DND-41 (cell line): Measurements from ENCODE around the gene PIK3AP1.

Source experiments
- ATAC-seq: fragments of 200-7000 bp; cut with Tn5 transposase; 3 replicates; pipeline ENCODE4 v1.9.1; 2021; ENCODE audit warnings: low read depth; ENCODE audit not compliant: insufficient read depth
- DNase-seq: peaks from one replicate; pipeline ENCODE4 v3.0.0-alpha.2; 2020
- H2AFZ ChIP-seq: 2 replicates; pipeline ENCODE4 v1.6.0; 2012; ENCODE audit warnings: low read depth, low read length
- H3K27ac ChIP-seq: 2 replicates; pipeline ENCODE4 v1.5.1; 2012; ENCODE audit warnings: low read length, inconsistent platforms
- H3K27me3 ChIP-seq: fragments of 200-600 bp; sonication (generic); 2 replicates; pipeline ENCODE4 v1.6.0; 2012; ENCODE audit warnings: low read length, mild to moderate bottlenecking, inconsistent platforms; ENCODE audit not compliant: insufficient read depth, poor library complexity
- H3K36me3 ChIP-seq: 2 replicates; pipeline ENCODE4 v1.5.1; 2012; ENCODE audit warnings: low read length, inconsistent platforms; ENCODE audit not compliant: insufficient read depth
- H3K4me1 ChIP-seq: 2 replicates; pipeline ENCODE4 v1.5.1; 2012; ENCODE audit warnings: mild to moderate bottlenecking, low read length; ENCODE audit not compliant: insufficient read depth
- H3K4me2 ChIP-seq: 2 replicates; pipeline ENCODE4 v1.6.0; 2012; ENCODE audit warnings: mild to moderate bottlenecking, moderate library complexity, low read length, inconsistent platforms; ENCODE audit not compliant: insufficient read depth
- H3K4me3 ChIP-seq, 2 experiments: fragments of 200-600 bp in 1 of 2; shearing (Covaris generic) in 1 of 2; 2 replicates each; pipeline ENCODE4 v1.5.1; 2012 to 2016; ENCODE audit warnings: inconsistent platforms in 2 of 2, low read length in 2 of 2, mild to moderate bottlenecking in 2 of 2, low read depth in 1 of 2, moderate library complexity in 1 of 2
- H3K79me2 ChIP-seq: 2 replicates; pipeline ENCODE4 v1.6.0; 2012; ENCODE audit warnings: low read length, inconsistent platforms; ENCODE audit not compliant: insufficient read depth
- H3K9ac ChIP-seq: 2 replicates; pipeline ENCODE4 v1.6.0; 2012; ENCODE audit warnings: low read depth, mild to moderate bottlenecking, inconsistent platforms, low read length, moderate library complexity
- H3K9me3 ChIP-seq: 2 replicates; pipeline ENCODE4 v1.5.1; 2012; ENCODE audit warnings: low read length, moderate library complexity, mild to moderate bottlenecking, inconsistent platforms; ENCODE audit not compliant: insufficient read depth, severe bottlenecking
- H4K20me1 ChIP-seq: 2 replicates; pipeline ENCODE4 v1.6.0; 2012; ENCODE audit warnings: low read length; ENCODE audit not compliant: insufficient read depth
- CTCF ChIP-seq: IDR thresholded peaks from 2 replicates; pipeline ENCODE4 v1.5.1; 2012; ENCODE audit warnings: borderline replicate concordance, low read length, moderate library complexity, mild to moderate bottlenecking; ENCODE audit not compliant: poor library complexity, severe bottlenecking; ENCODE audit errors: extremely low read depth
- EZH2 ChIP-seq: IDR thresholded peaks from 3 replicates; pipeline ENCODE4 v1.6.1; 2012; ENCODE audit warnings: borderline replicate concordance, low read depth, mild to moderate bottlenecking, moderate library complexity, low read length, inconsistent platforms; ENCODE audit not compliant: severe bottlenecking

The PIK3AP1 gene

DNA sequence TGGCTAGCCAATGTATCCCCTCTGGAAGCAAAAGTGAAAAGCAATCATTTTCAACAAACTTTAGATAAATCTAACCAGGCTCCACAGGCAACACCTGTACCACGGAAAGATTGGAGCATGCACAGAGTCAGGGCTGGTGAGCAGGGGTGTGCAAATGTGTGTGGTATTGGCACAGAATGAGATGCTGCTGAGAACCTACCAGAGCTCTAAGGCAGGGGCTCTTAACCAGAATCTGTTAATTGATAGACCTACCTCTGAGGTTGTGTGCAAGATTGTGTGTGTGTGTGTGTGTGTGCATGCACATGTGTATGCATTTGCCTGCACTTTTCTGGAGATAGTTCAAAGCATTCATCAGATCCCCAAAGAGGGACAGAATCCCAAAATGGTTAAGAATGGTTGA is 62.9 kb downstream of the PIK3AP1 start:
- no peak for DNase-seq

DNA sequence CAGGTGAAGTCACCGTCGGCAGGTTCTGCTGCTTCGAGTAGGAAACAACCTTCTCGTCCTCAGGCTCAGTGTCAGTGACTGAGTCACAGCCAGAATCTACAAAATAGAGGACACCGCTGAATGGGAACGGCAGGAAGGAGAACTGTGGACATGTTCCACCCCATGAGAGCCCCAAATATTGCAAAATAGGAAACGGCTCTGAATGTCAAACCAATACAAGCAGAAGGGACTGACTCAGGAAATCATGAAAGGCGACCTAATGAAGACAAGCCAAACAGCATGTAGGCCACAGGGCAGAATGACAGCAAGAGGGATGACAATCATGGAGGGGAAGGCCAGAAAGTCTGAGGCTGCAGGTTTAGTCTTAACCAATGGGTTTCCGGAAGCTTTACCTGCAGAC is 63.5 kb downstream of the PIK3AP1 start:
- DNase-seq = no peak

More for the DNA sequence above, 62.9 kb downstream of the PIK3AP1 start:
- TF ChIP-seq EZH2 = no peak
- TF ChIP-seq CTCF = no peak
- H4K20me1 ChIP-seq = no peaks in the 10 kb centered on the region
- no peak overlapping the region for H3K9ac ChIP-seq
- H3K79me2 ChIP-seq = no peaks in the 10 kb centered on the region
- H3K4me1 ChIP-seq = no peaks in the 10 kb centered on the region
- no peaks in the 10 kb centered on the region for H3K9me3 ChIP-seq
- no peak overlapping the region for H2AFZ ChIP-seq
- H3K27me3 ChIP-seq = peaks cover 6% of the 10 kb centered on the region
- H3K36me3 ChIP-seq = no peaks in the 10 kb centered on the region
- no peak overlapping the region for H3K4me2 ChIP-seq
- H3K27ac ChIP-seq = no peak overlapping the region
- ATAC-seq = no peak
- H3K4me3 ChIP-seq = no peak overlapping the region

DNA sequence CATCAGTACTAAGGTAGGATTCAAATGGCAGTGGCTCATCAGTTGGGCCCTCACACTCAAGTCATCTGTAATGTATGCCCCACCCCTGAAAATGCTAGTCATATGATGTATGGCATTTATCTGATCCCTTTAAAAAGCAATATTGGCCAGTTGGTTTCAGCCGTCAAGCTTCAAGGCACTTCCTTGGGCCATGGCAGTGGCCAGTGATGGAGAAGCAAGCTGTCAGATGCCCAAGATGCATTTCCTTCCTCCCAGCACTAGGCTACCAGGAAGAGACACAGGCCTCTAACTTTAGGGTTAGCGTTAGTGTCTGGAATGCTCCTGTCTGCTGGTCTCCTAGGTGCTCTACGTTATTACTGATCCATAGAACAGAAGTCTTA is 64.1 kb downstream of the PIK3AP1 start:
- Histone ChIP-seq H3K4me3 (no peak overlapping the region), H4K20me1 (no peaks in the 10 kb centered on the region), H3K27ac (no peak overlapping the region), H2AFZ (no peak overlapping the region), H3K9ac (no peak overlapping the region), H3K79me2 (no peaks in the 10 kb centered on the region), H3K9me3 (no peaks in the 10 kb centered on the region), H3K36me3 (no peaks in the 10 kb centered on the region), H3K27me3 (peaks cover 9% of the 10 kb centered on the region), H3K4me2 (no peak overlapping the region), H3K4me1 (peaks cover 9% of the 10 kb centered on the region; the same call in 1 of the 2 replicates)
- TF ChIP-seq EZH2 (no peak), CTCF (no peak)
- ATAC-seq (no peak), DNase-seq (no peak)

More for the DNA sequence above, 63.5 kb downstream of the PIK3AP1 start:
- H3K79me2 ChIP-seq = no peaks in the 10 kb centered on the region
- TF ChIP-seq EZH2 = no peak
- no peak for TF ChIP-seq CTCF
- peaks cover 2% of the 10 kb centered on the region; the same call in 1 of the 2 replicates for H3K4me1 ChIP-seq
- H3K4me2 ChIP-seq = no peak overlapping the region
- no peaks in the 10 kb centered on the region for H3K36me3 ChIP-seq
- H3K9me3 ChIP-seq = no peaks in the 10 kb centered on the region
- H3K4me3 ChIP-seq = no peak overlapping the region
- H3K27ac ChIP-seq = no peak overlapping the region
- H3K27me3 ChIP-seq = peaks cover 7% of the 10 kb centered on the region
- no peaks in the 10 kb centered on the region for H4K20me1 ChIP-seq
- no peak overlapping the region for H3K9ac ChIP-seq
- H2AFZ ChIP-seq = no peak overlapping the region
- ATAC-seq = no peak
